Measurements from ENCODE around the gene NDUFAF4. TPM values are rescaled to one million over a fixed set of nuclear protein-coding genes. Genes with fewer than 3 reads are reported as not detected.
A peak's percentile ranks its signal among the peaks of the same experiment; 100 is the strongest.

NDUFAF4 gene
- total RNA-seq, 2 donors from 2014 or later: 48.0 to 51.9 TPM

- Mint-ChIP-seq H3K36me3 (ENCODE audit: low read depth) (peaks cover 4% of the 10 kb centered on the region), H3K4me3 (no peak overlapping the region), H3K4me1 (peaks cover 6% of the 10 kb centered on the region), H3K9me3 (no peaks in the 10 kb centered on the region), H3K27me3 (ENCODE audit: insufficient read depth) (no peaks in the 10 kb centered on the region), H3K27ac (no peak overlapping the region)
- Histone ChIP-seq H3K9ac (ENCODE audit: extremely low read depth, low read length, poor library complexity, severe bottlenecking) (no peak overlapping the region), H3K36me3 (ENCODE audit: control insufficient read depth, insufficient read depth, low read length) (peaks cover 4% of the 10 kb centered on the region), H3K9me3 (ENCODE audit: control insufficient read depth, low read length) (no peaks in the 10 kb centered on the region), H3K4me1 (ENCODE audit: control insufficient read depth, insufficient read depth, low read length) (no peaks in the 10 kb centered on the region), H3K27me3 (ENCODE audit: control insufficient read depth, insufficient read depth, low read length, poor library complexity, severe bottlenecking) (no peaks in the 10 kb centered on the region), H3K27ac (ENCODE audit: low read depth, low read length) (no peak overlapping the region), H3K4me3 (ENCODE audit: low read length) (no peak overlapping the region)
- WGBS, 2 experiments (ENCODE audit: insufficient coverage in 1 of 2, insufficient read length in 1 of 2): 80 to 93% methylated on average over 1 to 2 of the region's 2 CpGs
- DNase-seq: no peak
- TF ChIP-seq CTCF (conservative IDR thresholded peaks at IDR 0.05): no peak
Observed at GRCh38 chr6:96900873-96901272, 3.2 kb upstream of the NDUFAF4 start.

DNA sequence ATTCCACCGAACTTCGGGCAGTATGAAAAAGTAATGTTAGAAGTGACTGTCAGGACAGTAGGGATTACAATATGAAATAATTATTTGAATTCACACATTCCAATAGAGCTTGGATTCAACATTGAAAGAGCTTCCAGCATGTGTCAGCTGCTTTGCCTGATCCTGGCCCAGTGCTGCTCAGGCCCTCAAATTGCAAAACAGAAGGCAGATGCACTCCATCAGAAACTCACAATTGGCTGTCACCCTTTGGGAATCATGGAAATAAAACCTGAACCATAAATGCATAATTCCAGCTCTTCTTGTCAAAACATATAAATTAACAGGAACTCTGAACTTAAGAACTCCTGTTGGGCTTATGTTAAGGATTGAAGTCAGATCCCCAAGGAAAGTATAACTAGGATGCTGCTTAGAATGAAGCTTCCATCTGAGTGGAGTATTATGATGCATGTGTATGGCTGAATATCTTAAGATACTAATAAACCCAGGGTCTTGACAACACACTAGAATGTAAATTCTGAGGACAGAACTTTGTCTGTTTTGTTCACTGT, 1.8 kb upstream of the NDUFAF4 start:
- H3K9me3 ChIP-seq (ENCODE audit: control insufficient read depth, low read length): no peaks in the 10 kb centered on the region
- no peak for DNase-seq
- peaks cover 17% of the 10 kb centered on the region for H3K36me3 ChIP-seq (ENCODE audit: control insufficient read depth, insufficient read depth, low read length)
- Mint-ChIP-seq H3K4me1 (peaks cover 6% of the 10 kb centered on the region), H3K27me3 (ENCODE audit: insufficient read depth) (no peaks in the 10 kb centered on the region), H3K36me3 (ENCODE audit: low read depth) (peaks cover 8% of the 10 kb centered on the region), H3K27ac (no peak overlapping the region), H3K4me3 (no peak overlapping the region), H3K9me3 (no peaks in the 10 kb centered on the region)
- H3K27ac ChIP-seq (ENCODE audit: low read depth, low read length): no peak overlapping the region
- 94% methylated on average over 2 of the region's 2 CpGs; no CpG with 5 or more reads in 1 of the 2 experiments for WGBS, 2 experiments (ENCODE audit: insufficient coverage in 1 of 2, insufficient read length in 1 of 2)
- H3K4me1 ChIP-seq (ENCODE audit: control insufficient read depth, insufficient read depth, low read length): no peaks in the 10 kb centered on the region
- no peaks in the 10 kb centered on the region for H3K27me3 ChIP-seq (ENCODE audit: control insufficient read depth, insufficient read depth, low read length, poor library complexity, severe bottlenecking)
- no peak overlapping the region for H3K4me3 ChIP-seq (ENCODE audit: low read length)
- no peak for TF ChIP-seq CTCF (conservative IDR thresholded peaks at IDR 0.05)
- no peak overlapping the region for H3K9ac ChIP-seq (ENCODE audit: extremely low read depth, low read length, poor library complexity, severe bottlenecking)

- no peak overlapping the region for H3K27ac Mint-ChIP-seq
- Histone ChIP-seq H3K9me3 (ENCODE audit: control insufficient read depth, low read length) (no peaks in the 10 kb centered on the region), H3K4me1 (ENCODE audit: control insufficient read depth, insufficient read depth, low read length) (no peaks in the 10 kb centered on the region), H3K36me3 (ENCODE audit: control insufficient read depth, insufficient read depth, low read length) (peaks cover 22% of the 10 kb centered on the region), H3K9ac (ENCODE audit: extremely low read depth, low read length, poor library complexity, severe bottlenecking) (no peak overlapping the region), H3K27ac (ENCODE audit: low read depth, low read length) (no peak overlapping the region), H3K27me3 (ENCODE audit: control insufficient read depth, insufficient read depth, low read length, poor library complexity, severe bottlenecking) (no peaks in the 10 kb centered on the region), H3K4me3 (ENCODE audit: low read length) (no peak overlapping the region)
- peak overlapping the region; percentile 85 for H3K4me3 Mint-ChIP-seq
- 29 to 44% methylated on average over 1 to 3 of the region's 3 CpGs for WGBS, 2 experiments (ENCODE audit: insufficient coverage in 1 of 2, insufficient read length in 1 of 2)
- H3K4me1 Mint-ChIP-seq: peaks cover 6% of the 10 kb centered on the region
- no peaks in the 10 kb centered on the region for H3K9me3 Mint-ChIP-seq
- peaks cover 8% of the 10 kb centered on the region for H3K36me3 Mint-ChIP-seq (ENCODE audit: low read depth)
- no peaks in the 10 kb centered on the region for H3K27me3 Mint-ChIP-seq (ENCODE audit: insufficient read depth)
- no peak for DNase-seq
- TF ChIP-seq CTCF (conservative IDR thresholded peaks at IDR 0.05): peak; percentile 77
Observed at GRCh38 chr6:96899019-96899418, 1.3 kb upstream of the NDUFAF4 start.

Measured in endodermal cell (in vitro differentiated cells).